HEK293T (cell line): ENCODE data around the gene PPWD1.

Experiments used
- BHLHE40 ChIP-seq: fragments of 450-650 bp; IDR thresholded peaks from 2 replicates; pipeline ENCODE4 v1.6.1; 2016; ENCODE audit warnings: mild to moderate bottlenecking, moderate library complexity, borderline replicate concordance
- FOXA1 ChIP-seq: fragments of 450-650 bp; IDR thresholded peaks from 2 replicates; pipeline ENCODE4 v1.6.1; 2016; ENCODE audit warnings: mild to moderate bottlenecking
- FOXK2 ChIP-seq: fragments of 450-650 bp; IDR thresholded peaks from 2 replicates; pipeline ENCODE4 v1.6.1; 2016; ENCODE audit warnings: mild to moderate bottlenecking
- FOXM1 ChIP-seq: fragments of 450-650 bp; IDR thresholded peaks from 2 replicates; pipeline ENCODE4 v1.6.1; 2017; ENCODE audit warnings: mild to moderate bottlenecking, borderline replicate concordance
- SP1 ChIP-seq: fragments of 450-650 bp; IDR thresholded peaks from 2 replicates; pipeline ENCODE4 v1.6.1; 2017
- SUZ12 ChIP-seq: fragments of 450-650 bp; IDR thresholded peaks from 2 replicates; pipeline ENCODE4 v1.6.1; 2016; ENCODE audit warnings: mild to moderate bottlenecking
- TARDBP ChIP-seq: fragments of 450-650 bp; IDR thresholded peaks from 2 replicates; pipeline ENCODE4 v1.6.1; 2016

- TF ChIP-seq FOXK2 (no peak), FOXM1 (no peak), SUZ12 (no peak), FOXA1 (no peak), TARDBP (no peak), BHLHE40 (no peak), SP1 (no peak)
Measured at GRCh38 chr5:65588694-65589093, 25.6 kb downstream of the PPWD1 start.
